Natural killer cell (primary cell): ENCODE measurements around the gene MAP1LC3B2. TPM values are rescaled to one million over a fixed set of nuclear protein-coding genes. Genes with fewer than 3 reads are reported as not detected.
"Not testable (repeated sequence)": the region's sequence is repeated elsewhere in the genome, so short reads cannot be mapped to it uniquely, and the experiment has no call there.

Experiments
- ATAC-seq, 3 donors: fragments of 150-1000 bp in 2 of 3; fragments of 200-7000 bp in 1 of 3; cut with Tn5 transposase; 1 replicate in 1 of 3; 2 replicates in 2 of 3; pipeline ENCODE4 v1.10.0; 2021; ENCODE audit warnings: mild to moderate bottlenecking in 2 of 3, moderate library complexity in 2 of 3
- DNase-seq, 2 donors: peaks; one replicate each; pipeline versions ENCODE4 v3.0.0 to v3.0.0-alpha.2; 2013 to 2021; ENCODE audit warnings: mixed read lengths in 1 of 2
- H3K27ac ChIP-seq: one replicate; pipeline ENCODE4 v1.5.1; 2013; ENCODE audit warnings: mild to moderate bottlenecking, low read length
- H3K27me3 ChIP-seq: one replicate; pipeline ENCODE4 v1.6.1; 2013; ENCODE audit warnings: low read length; ENCODE audit not compliant: control insufficient read depth, insufficient read depth
- H3K36me3 ChIP-seq: one replicate; pipeline ENCODE4 v1.6.1; 2013; ENCODE audit warnings: low read length; ENCODE audit not compliant: control insufficient read depth, insufficient read depth
- H3K4me1 ChIP-seq: one replicate; pipeline ENCODE4 v1.6.1; 2013; ENCODE audit warnings: low read length; ENCODE audit not compliant: control insufficient read depth, insufficient read depth
- H3K4me3 ChIP-seq: one replicate; pipeline ENCODE4 v1.5.1; 2013; ENCODE audit warnings: low read length
- H3K9me3 ChIP-seq: one replicate; pipeline ENCODE4 v1.6.1; 2013; ENCODE audit warnings: low read length; ENCODE audit not compliant: control insufficient read depth, insufficient read depth
- H3K27ac Mint-ChIP-seq, 2 donors: one replicate each; pipeline ENCODE4 v1.8.0; 2022; ENCODE audit warnings: mild to moderate bottlenecking in 2 of 2, mixed read lengths in 2 of 2, moderate library complexity in 1 of 2
- H3K27me3 Mint-ChIP-seq, 2 donors: one replicate each; pipeline ENCODE4 v1.8.0; 2022; ENCODE audit warnings: low read depth in 2 of 2, mixed read lengths in 2 of 2
- H3K36me3 Mint-ChIP-seq: one replicate; pipeline ENCODE4 v1.8.0; 2022; ENCODE audit warnings: mixed read lengths
- H3K4me1 Mint-ChIP-seq, 2 donors: one replicate each; pipeline ENCODE4 v1.8.0; 2022; ENCODE audit warnings: mixed read lengths in 2 of 2
- H3K4me3 Mint-ChIP-seq: one replicate; pipeline ENCODE4 v1.8.0; 2022; ENCODE audit warnings: mild to moderate bottlenecking, moderate library complexity, mixed read lengths
- H3K9me3 Mint-ChIP-seq, 2 donors: one replicate each; pipeline ENCODE4 v1.8.0; 2022; ENCODE audit warnings: mixed read lengths in 2 of 2
- CTCF ChIP-seq: fragments of 200-600 bp; IDR thresholded peaks from one replicate; pipeline ENCODE4 v1.8.0; 2022; ENCODE audit warnings: antibody characterized with exemption
- whole genome bisulfite sequencing: methylation state at CpG from one replicate; pipeline ENCODE4 v1.1.7; 2013; ENCODE audit warnings: missing lambda C conversion rate; ENCODE audit not compliant: insufficient coverage; 5-methylcytosine and 5-hydroxymethylcytosine counted together
- intact Hi-C: fragments of 100-400 bp; cut with micrococcal nuclease; formaldehyde crosslinking; loops from one replicate; pipeline ENCODE4 v1.14.2; 2022
- total RNA-seq, 4 donors: library from RNA; stranded (reverse); fragments of 120-200 nt in 1 of 4; gene quantifications; one replicate each; pipeline versions ENCODE4 v1.2.3 to v1.2.4, GENCODE V29; 2013 to 2022

MAP1LC3B2 gene
- total RNA-seq, 3 donors from 2014 or later (not counting 1 experiment from before 2014, with no cell fraction given): 1.5 to 3.7 (median 3.3) TPM

GRCh38 chr12:116563262-116563661 is 4.1 kb downstream of the MAP1LC3B2 start:
- TF ChIP-seq CTCF: no peak
- no peak for ATAC-seq
- H3K27ac Mint-ChIP-seq: no peak overlapping the region

GRCh38 chr12:116564080-116564479 is 4.9 kb downstream of the MAP1LC3B2 start:
- no peak for TF ChIP-seq CTCF
- intact Hi-C loops: no loop called here
- peaks cover 19% of the 10 kb centered on the region for H3K36me3 Mint-ChIP-seq
- DNase-seq (no peak), ATAC-seq (no peak)
- no peaks in the 10 kb centered on the region for H3K36me3 ChIP-seq
- H3K4me3 ChIP-seq: no peak overlapping the region
- H3K4me3 Mint-ChIP-seq: no peak overlapping the region
- H3K9me3 ChIP-seq: no peaks in the 10 kb centered on the region
- peaks cover 11 to 27% of the 10 kb centered on the region in 2 donors for H3K27me3 Mint-ChIP-seq
- peaks cover 16 to 20% of the 10 kb centered on the region in 2 donors for H3K4me1 Mint-ChIP-seq
- H3K27ac Mint-ChIP-seq: no peak overlapping the region
- peaks cover 19% of the 10 kb centered on the region for H3K4me1 ChIP-seq
- H3K27me3 ChIP-seq: no peaks in the 10 kb centered on the region
- no peak overlapping the region for H3K27ac ChIP-seq
- H3K9me3 Mint-ChIP-seq: peaks cover 0 to 4% of the 10 kb centered on the region in 2 donors

More at GRCh38 chr12:116563262-116563661, 4.1 kb downstream of the MAP1LC3B2 start:
- no peaks in the 10 kb centered on the region for H3K36me3 ChIP-seq
- Mint-ChIP-seq H3K27me3 (peaks cover 9 to 27% of the 10 kb centered on the region in 2 donors), H3K4me1 (peaks cover 22 to 28% of the 10 kb centered on the region in 2 donors), H3K9me3 (peaks cover 0 to 4% of the 10 kb centered on the region in 2 donors), H3K36me3 (peaks cover 19% of the 10 kb centered on the region), H3K4me3 (no peak overlapping the region)
- H3K4me1 ChIP-seq: peaks cover 27% of the 10 kb centered on the region
- 100% methylated on average over 1 of the region's 1 CpG for WGBS
- H3K4me3 ChIP-seq: no peak overlapping the region
- no peak for DNase-seq
- intact Hi-C loops: no loop called here
- no peaks in the 10 kb centered on the region for H3K27me3 ChIP-seq
- H3K27ac ChIP-seq: no peak overlapping the region
- H3K9me3 ChIP-seq: no peaks in the 10 kb centered on the region

- H3K27ac Mint-ChIP-seq, H3K4me3 ChIP-seq, ATAC-seq, H3K27me3 ChIP-seq, H3K9me3 ChIP-seq, H3K4me1 Mint-ChIP-seq, DNase-seq, H3K36me3 ChIP-seq, H3K4me1 ChIP-seq, H3K27ac ChIP-seq, H3K4me3 Mint-ChIP-seq, intact Hi-C loops, H3K9me3 Mint-ChIP-seq: not testable (repeated sequence)
- WGBS: 93% methylated on average over 2 of the region's 7 CpGs
- Mint-ChIP-seq H3K27me3 (peaks cover 11 to 27% of the 10 kb centered on the region in 2 donors), H3K36me3 (peaks cover 19% of the 10 kb centered on the region)
Measured at GRCh38 chr12:116565221-116565620, 6.0 kb downstream of the MAP1LC3B2 start.

- peaks cover under 1% of the 10 kb centered on the region for H3K4me1 ChIP-seq
- H3K27me3 ChIP-seq: no peaks in the 10 kb centered on the region
- DNase-seq (no peak), ATAC-seq (no peak)
- peaks cover 0 to 4% of the 10 kb centered on the region in 2 donors for H3K9me3 Mint-ChIP-seq
- H3K27ac Mint-ChIP-seq: no peak overlapping the region
- H3K4me3 Mint-ChIP-seq: no peak overlapping the region
- H3K27ac ChIP-seq: no peak overlapping the region
- H3K4me3 ChIP-seq: no peak overlapping the region
- H3K4me1 Mint-ChIP-seq: peaks cover 0 to 1% of the 10 kb centered on the region in 2 donors
- no peaks in the 10 kb centered on the region for H3K36me3 ChIP-seq
- H3K27me3 Mint-ChIP-seq: peaks cover 11 to 27% of the 10 kb centered on the region in 2 donors
- TF ChIP-seq CTCF: no peak
- H3K36me3 Mint-ChIP-seq: peaks cover 19% of the 10 kb centered on the region
- intact Hi-C loops: no loop called here
- 100% methylated on average over 2 of the region's 2 CpGs for WGBS
- no peaks in the 10 kb centered on the region for H3K9me3 ChIP-seq
Measured at GRCh38 chr12:116565963-116566362, 6.8 kb downstream of the MAP1LC3B2 start.
